Breast epithelium (tissue), 3 donors: ENCODE measurements around the gene POU4F1.

Source experiments
- CTCF ChIP-seq, 3 donors: fragments of 450-650 bp; IDR thresholded peaks; one replicate each; pipeline ENCODE4 v1.5.1; 2016 to 2017; ENCODE audit warnings: antibody characterized with exemption in 3 of 3, mild to moderate bottlenecking in 3 of 3, moderate library complexity in 3 of 3
- POLR2A ChIP-seq: fragments of 450-650 bp; IDR thresholded peaks from one replicate; pipeline ENCODE4 v1.6.1; 2016; ENCODE audit warnings: antibody characterized with exemption, mild to moderate bottlenecking, moderate library complexity

DNA sequence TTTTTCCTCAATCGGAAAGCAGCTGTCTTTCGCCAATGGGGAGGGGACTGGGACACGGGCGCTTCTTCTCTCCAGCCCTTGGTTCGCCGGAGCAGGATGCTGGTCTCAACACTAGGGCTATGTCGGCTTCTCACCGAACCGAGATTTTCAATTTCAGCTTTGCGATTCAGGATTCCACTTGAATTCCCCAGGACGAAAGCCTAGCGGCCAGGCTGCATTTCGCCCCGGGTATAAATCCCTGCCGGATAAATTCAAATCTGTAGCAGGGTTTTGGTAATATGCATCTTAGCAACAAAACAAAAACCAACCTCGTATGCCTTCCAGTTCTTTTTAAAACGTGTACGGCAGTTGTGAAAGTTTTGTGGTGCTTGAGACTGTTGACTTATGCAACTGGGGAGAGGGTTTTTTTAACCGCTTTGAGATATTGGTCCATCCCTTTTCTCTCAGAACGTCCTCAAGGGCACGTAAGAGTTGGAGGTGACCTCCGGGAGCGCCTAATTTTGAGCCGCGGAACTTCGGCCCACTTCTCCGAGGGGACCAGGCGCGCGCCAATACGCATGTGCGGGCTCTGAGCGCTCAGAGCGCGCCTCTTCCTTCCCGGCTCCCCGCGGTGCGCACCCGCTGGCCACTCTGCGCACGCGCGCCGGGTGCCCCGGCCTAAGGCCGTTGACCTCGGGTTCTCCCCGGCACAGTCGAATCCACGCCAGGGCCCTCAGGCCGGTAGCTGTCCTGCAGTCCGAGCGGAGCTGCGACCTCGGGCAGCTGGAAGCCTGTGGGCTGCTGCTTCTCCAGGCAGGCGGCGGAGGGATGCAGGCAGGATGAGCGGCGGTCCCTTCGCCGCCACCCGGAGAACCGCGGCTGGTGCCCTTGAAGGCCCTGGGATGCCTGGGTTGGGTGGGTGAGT is 7.6 kb downstream of the POU4F1 start:
- TF ChIP-seq CTCF (IDR thresholded peaks at IDR 0.05) = no peak
- TF ChIP-seq POLR2A = no peak
